GM18520 (cell line): Measurements from ENCODE around the gene STK38L.

ENCODE experiments used
- ATAC-seq: cut with Tn5 transposase; IDR thresholded peaks from one replicate; pipeline ENCODE4 v1.9.1; 2021; ENCODE audit not compliant: unreplicated experiment

Gene STK38L

DNA sequence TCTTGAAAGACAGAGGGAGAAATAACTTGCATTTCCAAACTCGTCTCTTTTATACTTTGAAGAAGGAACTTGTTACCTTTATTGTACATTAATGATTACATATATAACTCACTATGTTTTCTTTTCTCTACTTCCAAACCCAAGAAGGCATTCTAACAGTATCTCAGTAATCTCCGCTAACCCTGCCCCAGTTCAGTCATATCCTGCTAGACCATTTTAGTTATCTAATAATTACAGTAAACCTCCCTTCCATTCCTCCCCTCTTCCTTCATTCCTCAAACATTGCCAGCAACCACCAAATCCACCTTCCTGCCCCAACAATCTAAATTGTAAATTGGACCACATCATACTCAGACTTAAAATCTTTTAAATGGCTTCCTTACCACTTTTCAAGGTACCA, 30.6 kb downstream of the STK38L start:
- ATAC-seq, result no peak

DNA sequence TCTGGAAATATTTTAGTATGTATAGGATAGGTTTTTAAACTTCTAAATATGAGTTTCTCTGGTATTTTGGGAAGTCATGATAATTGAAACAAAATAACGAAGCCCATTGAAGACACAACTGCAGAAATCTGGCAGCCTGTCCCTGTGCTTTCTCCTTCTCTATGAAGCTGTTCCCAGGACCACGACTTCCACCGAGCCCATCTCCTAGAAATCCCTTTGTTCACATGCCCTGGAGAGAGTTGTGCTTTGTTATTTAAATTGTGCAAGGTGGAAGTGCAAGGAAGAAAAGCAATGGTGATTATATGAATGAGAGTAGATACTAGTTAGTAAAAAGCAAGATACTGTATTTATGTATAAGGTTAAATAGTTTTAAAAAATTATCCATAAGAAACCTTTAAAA, 32.2 kb downstream of the STK38L start:
- no peak for ATAC-seq

DNA sequence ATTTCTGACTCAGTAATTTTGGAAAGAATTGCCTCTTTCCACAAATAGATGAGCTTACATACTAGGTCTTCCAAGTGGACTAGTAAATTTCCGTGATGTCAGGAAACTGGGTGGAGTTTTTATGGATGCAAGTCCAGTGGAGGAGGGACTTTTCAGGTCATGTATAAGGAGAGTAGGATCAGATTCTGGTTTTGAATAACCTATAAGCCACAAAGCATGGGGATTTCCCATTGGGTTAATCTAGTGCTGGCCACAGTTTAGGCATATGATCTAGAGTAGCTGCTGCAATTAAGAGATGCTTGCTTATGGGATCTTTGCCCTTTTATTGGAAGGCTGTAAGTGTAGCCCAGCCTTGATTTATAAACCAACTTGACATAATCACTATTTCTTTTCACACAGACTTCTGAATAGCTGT, 33.8 kb downstream of the STK38L start:
- ATAC-seq, result peak; percentile 82

DNA sequence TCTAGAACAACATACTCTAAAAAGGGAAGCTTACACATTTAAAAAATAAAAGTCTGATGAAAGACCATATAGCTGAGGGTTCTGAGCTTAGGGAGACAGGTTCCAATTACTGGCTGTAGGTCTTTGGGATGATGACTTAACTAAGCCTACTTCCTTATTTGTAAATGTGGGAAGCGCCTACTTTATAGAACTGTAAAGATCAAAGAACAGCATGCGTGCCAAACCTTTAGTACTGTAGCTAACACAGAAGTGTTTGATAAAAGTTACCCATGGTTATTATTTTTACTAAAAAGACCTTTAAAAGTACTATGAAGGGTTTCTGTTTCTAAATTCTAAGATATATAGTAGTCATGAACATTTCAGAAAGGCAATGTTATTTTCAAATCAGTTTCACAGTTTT, 35.7 kb downstream of the STK38L start:
- ATAC-seq, result no peak

DNA sequence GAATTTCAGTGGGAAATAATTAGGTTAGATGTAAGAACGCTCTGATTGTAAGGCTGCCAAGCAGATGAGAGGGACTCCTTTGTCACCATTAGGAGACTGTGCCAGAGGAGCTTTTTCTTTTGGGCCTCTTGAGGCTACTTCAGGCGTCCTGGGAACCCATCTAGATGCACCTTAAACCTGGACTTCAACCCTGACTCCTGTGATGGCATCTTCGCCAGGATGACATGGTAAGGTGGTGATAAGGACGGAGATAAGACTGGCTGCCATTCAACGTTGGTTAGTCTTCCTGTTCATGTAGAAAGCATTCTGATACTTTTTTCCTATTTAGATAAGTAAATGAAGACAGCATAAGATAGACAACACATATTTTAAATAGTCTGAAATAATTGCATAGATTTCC, 36.3 kb downstream of the STK38L start:
- no peak for ATAC-seq

DNA sequence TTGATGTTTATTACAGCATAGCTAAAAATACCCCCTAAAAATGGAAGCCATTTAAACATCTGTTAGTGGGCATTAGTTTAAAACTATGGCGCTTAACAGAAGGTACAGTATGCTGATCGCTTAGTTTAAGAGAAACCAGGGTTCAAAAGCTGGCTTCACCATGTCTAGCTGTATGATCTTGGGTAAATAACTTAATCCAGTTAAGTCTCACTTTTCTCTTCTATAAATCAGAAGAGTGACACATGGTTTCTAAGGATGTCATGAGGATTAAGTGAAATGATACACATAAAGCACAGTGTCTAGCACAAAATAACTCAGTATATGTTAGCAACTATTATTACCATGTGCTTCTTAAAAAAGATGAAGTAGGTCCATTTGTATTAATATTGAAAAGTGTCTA, 38.7 kb downstream of the STK38L start:
- no peak for ATAC-seq

DNA sequence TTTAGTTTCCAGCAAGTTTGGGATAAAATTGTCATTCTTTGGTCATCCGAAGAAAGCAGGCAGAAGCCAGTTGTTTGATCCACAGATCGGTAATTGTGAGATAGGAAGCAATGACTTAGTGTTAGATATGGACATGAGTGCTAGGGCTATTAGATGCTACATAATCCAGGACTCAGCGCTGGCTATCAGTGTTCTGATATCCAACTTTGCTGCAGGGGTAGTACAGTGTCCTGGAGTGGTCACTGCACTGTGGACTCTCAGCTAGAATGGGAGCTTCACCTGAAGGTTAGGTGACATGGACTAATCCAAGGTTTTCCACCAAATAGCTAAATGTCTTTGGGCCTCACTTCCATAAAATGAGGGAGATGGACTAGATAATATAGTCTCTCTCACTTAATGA, 39.9 kb downstream of the STK38L start:
- ATAC-seq, result no peak

DNA sequence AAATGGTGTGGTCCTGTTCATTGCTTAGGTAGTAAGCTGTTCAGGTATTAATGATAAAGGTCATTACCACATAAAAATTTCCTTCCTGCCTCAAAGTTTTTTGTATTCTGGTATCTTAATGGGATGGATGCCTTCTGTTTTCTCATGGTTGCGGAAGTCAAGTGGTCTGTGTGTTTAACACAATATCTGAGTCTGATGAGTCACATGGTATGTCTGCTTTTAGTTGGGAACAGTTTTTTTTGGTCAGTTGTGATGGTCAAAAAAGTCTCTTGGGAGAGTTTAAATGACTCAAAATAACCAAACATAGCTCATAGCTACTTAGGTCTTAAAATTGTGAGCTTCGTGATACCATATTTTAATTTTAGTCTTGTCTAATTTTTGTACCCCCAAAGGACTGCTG, 40.7 kb downstream of the STK38L start:
- ATAC-seq, result peak; percentile 67

DNA sequence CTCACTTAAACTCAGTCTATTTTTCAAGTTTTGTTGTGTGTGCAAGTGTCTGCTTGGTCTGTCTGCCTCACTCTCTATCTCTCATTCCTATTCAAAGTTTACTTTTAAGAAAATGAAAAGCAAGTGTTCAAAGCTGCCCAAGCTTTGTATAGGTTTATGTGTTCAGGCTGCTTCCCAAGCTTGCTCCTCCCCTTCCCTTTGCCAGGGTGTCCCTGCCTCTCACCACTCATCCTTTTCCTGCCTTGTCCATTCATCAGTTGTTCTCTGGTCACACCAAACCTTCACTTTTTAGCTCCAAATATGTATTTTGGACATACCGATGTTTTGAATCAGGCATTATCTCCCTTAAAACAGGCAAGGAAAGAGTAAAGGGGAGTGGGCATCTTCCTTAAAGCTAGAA, 41.3 kb downstream of the STK38L start:
- no peak for ATAC-seq

DNA sequence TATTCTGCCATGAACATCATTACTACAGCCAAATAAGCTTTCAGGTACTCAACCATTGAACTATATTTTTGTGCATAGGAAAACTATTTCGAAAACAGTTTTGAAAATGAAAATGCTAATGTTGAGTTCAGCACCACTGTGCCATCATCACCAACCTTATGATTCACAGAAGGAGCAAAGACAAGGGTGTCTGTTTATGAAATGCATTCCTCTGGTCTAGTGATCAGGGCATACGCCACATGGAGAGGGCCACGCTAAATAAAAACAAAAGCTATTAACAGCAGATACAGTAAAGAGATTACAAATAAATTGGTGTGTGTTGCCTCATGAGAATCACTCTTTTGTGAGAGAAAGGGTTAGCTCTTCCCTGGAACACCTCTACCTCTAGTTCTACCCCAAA, 45.3 kb downstream of the STK38L start:
- no peak for ATAC-seq

DNA sequence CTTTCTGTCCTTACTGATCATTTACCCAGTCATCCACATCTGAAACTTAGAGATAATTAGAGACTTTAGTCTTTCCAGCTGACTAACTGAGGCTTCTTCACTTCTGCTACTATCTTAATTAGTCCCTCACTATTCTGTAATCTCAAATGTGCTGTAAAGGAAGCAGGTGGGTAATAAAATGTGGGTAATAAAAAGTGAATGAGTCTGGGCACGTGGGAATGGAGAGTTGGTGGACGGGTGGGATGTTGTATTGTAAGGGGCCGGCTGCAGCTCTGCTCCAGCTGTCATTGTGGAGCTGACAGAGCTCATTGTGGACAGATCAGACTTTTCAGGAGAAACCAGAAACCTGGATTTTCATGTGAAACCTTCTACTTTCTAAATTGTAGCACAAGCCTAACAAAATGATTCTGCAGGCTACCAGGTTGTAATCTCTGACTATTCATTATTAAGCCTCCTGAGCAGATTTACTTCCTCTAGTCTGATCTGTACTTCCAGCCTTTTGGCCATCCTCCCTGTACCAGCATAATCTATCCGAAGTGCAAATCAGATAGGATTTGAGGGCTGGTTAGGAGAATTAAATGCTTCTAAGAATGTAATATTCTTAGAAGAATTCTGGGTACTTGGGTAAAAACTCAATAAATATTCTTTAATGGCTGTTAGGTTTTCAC, 46.5 kb downstream of the STK38L start:
- ATAC-seq, result no peak

DNA sequence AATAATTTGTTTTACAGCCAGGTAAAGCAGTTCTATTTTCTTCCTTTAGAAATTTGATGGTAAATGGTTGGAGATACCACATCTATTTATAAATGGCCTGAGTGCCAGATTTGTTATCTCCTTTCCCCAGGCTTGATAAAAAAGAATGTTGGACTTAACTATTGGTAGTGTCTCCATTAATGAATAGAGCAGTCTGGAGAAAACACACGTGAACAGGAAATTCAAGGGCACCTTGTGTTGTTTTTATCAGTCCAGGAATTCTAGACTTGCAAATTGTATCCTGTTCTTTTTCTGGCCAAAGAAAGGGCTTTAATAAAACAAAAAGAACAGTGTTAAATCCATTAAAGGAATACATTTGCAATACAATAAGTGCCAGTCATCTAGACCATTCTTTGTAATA, 47.8 kb downstream of the STK38L start:
- ATAC-seq, result no peak

DNA sequence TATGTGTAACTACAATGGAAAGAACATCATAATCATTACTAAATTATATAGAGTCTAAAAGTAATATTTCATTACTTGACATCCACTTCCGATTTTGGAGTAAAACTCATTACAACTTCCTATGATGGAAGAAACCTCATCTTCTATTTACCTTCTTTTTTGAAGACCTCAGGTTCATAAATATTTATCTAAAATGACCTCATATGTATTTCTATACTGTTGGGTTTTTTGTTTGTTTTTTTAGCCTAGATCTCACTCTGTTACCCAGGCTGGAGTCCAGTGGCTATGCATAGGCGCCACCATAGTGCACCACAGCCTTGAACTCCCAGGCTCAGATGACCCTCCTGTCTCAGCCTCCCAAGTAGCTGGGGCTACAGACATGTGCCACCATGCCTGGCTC, 48.6 kb downstream of the STK38L start:
- no peak for ATAC-seq

DNA sequence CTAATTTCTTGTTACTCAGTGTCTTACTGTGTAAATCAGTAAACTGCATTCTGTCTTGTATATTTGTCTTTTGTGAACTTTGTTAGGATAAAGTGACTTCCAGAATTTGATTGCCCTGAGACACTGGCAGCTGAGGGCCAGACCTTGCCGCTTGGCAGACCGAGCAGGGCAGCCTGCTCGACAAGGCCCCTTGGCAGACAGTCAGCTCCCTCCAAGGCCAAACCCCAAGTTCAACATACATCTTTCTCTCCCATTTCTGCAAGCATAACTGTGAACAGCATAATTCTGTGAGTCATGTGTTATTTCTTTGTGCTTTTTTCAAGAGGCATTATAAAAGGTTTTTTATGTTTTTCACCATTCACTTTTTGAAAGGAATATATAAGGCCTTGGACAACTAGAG, 49.4 kb downstream of the STK38L start:
- ATAC-seq, result no peak

DNA sequence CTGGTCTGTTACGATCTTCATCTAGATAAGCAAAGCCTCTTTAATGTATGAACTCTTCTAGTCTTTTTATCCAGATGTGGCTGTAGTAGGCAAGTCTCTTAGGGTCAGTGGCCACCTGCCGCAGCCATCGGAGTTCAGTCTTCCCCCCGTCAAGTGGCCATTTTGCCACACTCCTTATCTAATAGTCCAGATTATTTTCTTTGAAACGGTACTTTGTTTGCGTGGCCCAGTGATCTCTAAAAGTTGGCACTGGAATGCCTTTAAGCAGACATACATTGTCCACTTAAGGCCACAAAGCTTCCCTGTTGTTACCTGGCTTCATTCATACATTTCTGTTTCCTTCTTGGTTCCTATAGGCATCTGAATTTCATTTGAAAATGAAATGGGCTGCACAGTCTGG, 52.6 kb downstream of the STK38L start:
- no peak for ATAC-seq

DNA sequence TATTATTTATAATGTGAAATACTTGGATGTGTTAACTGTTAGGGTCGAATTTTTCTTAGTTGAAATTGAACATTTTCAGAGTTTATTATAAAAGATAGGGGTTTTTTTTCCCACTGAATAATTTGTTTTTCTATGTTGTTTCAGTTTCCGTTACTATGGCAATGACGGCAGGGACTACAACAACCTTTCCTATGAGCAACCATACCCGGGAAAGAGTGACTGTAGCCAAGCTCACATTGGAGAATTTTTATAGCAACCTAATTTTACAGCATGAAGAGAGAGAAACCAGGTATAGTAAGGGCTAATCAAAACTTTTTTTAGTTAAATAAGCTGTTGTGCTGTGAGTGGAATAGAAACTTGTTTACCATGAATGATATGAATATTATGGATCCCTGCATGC, 53.5 kb downstream of the STK38L start:
- no peak for ATAC-seq

DNA sequence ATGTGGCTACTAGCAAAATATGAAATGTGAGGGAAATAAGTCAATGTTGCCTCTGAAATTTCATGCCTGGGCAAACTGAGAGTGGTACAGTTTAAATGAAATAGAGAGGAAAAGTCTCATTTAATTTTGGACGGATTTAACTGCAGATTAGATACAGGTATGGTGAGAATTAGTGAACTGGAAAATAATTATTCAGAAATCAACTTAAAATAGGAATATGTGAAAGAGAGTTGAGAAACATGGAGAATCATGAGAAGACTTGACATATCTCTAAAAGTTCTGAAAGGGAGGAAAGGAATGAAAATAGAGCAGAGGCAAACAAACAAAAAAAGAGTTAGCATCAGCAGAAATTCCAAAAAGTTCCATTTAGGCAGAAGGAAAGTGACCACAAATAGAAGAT, 55.0 kb downstream of the STK38L start:
- no peak for ATAC-seq

DNA sequence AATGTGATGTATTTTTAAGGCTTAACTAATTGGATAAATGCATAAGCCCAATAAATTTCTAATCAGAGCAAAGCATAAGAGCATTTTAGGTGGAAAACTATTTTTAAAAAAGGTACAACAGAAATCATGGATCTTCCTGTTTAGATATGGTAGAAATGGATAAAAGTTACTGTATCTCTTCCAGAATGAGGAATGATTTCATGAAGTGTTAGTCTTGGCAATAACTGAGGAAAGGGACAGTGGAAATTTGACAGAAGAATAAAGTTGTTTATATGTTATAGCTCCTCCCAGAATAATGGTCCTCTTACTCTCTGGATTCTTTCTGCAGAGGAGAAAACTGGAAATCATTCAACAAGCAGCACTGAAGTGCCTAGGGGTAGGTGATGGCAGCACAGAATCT, 56.1 kb downstream of the STK38L start:
- no peak for ATAC-seq

DNA sequence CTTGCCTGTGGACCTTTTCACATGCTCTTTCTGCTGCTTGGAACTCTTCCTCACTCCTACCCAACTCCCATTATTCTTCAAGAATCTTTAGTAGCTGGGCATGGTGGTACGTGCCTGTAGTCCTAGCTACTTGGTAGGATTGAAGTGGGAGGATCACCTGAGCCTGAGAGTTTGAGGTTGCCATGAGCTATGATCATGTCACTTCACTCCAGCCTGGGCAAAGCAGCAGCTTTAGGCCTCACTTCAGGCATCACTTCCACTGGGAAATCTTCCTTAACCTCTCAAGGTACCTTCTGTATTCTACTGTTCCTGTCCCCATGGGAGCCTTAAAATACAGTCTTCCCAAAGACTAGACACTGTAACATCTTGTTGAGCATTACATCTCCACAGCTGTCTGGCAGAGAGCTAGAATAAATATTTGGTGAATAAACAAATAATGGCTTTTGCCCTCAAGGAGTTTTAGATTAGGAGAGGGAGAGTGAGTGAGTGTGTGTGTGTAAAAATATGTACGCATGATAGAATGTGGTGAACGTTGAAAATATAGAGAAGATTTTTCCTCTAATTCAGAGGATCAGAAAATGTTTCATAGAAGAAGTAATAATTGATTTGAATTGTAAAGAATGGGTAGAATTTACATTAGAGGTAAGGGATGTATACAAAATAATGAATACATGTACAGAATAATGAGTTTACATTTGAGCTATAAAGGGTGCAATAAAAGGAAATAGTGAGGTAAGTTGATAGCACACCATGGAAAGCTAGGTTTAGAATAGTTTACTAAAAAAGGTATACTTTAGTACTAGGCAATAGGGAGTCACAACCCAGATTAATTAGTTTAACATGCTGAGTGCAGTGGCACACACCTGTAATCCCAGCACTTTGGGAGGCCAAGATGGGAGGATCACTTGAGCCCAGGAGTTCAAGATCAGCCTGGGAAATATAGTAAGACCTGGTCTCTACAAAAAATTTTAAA, 59.3 kb downstream of the STK38L start:
- ATAC-seq, result no peak

DNA sequence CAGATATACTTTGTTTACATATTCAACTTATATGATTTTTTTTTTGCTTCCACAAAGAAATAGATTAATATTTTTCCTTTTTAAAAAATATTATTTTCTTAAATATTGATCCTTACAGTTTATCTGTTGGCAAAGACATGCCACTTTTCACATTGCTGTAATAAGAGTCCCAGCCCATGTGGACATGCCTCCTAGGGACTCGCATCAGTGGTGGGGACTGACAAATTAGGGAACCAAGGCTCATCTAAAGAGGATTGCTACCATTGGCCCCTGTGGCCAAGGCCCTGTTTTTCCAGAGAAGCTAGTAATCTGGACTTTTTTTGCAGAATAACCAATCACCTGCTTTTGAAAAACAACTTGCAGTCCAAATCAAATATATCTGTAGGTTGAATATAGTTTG, 60.8 kb downstream of the STK38L start:
- no peak for ATAC-seq

DNA sequence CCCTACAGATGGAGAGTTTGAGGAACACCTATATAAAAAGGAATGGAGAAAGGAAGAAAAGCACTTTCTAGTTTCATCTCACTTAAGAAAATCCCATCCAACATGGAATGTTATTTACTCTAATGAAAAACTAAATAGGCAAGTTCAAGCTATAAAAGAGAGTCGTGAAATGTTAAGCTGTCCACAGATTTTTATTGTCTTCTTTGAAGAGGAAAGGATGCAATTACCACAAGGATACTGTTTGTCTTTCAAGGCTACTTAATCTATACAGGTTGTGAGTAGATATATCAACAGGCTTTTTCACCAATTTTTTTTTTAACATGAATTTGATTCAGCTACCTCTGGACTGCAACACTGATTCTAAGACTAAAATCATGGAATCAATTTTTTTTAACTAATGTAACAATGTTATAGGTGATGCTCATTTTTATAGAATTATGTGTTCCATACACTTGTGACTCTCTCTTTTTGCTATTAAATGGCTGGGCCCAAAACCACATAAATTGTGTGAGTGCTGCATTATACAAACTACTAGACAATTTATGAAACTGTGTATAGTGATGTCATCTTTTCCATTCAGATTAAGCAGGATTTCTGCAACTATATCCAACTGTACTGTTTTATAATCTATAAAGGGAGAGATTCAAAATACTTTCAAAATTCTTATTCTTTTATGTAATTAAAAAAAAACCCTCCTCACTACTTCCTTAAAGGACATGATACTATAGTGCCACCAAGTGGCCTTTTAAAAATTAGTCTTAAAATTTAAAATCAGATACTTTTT, 61.8 kb downstream of the STK38L start:
- no peak for ATAC-seq
